GM12878 (cell line): Measurements from ENCODE around the gene UNCX. TPM values are rescaled to one million over a fixed set of nuclear protein-coding genes. Genes with fewer than 3 reads are reported as not detected.

Experiments used
- ATAC-seq: fragments of 200-7000 bp; cut with Tn5 transposase; 3 replicates; pipeline ENCODE4 v1.9.1; 2020; ENCODE audit warnings: mild to moderate bottlenecking, moderate library complexity
- BruUV-seq: library from RNA; stranded (reverse); fragments of 400-500 nt; replicated peaks from 2 replicates; lab custom pipeline; 2021; lab: Mats Ljungman, UMichigan
- CTCF ChIA-PET: fragments of 300-600 bp; sonication (Branson Sonifier 250); formaldehyde crosslinking; extraction: SDS; loops from one replicate; lab custom pipeline; 2021; ENCODE audit warnings: inconsistent platforms; lab: Yijun Ruan, JAX
- POLR2A ChIA-PET: fragments of 350-600 bp; formaldehyde crosslinking; extraction: SDS; loops from one replicate; lab custom pipeline; 2021; ENCODE audit warnings: inconsistent platforms; lab: Charles Lee
- RAD21 ChIA-PET: fragments of 300-600 bp; sonication (Branson Sonifier 250); formaldehyde crosslinking; loops from one replicate; lab custom pipeline; 2023; ENCODE audit warnings: antibody characterized with exemption; ENCODE audit not compliant: unreplicated experiment; lab: Charles Lee
- SMC1A ChIA-PET: fragments of 300-600 bp; sonication (Branson Sonifier 250); formaldehyde crosslinking; loops from one replicate; lab custom pipeline; 2023; ENCODE audit not compliant: unreplicated experiment, uncharacterized antibody; lab: Charles Lee
- DNase-seq: peaks from one replicate; pipeline ENCODE4 v3.0.0-alpha.2; 2011; ENCODE audit warnings: low read depth, low spot score
- FAIRE-seq: peaks from 3 replicates; lab custom pipeline; 2011; peaks lifted over from hg19 to GRCh38; lab: Jason Lieb, UNC
- H2AFZ ChIP-seq: 2 replicates; pipeline ENCODE4 v1.6.0; 2011; ENCODE audit warnings: low read depth, low read length, control low read depth; ENCODE audit not compliant: control insufficient read depth
- H3K27ac ChIP-seq: 2 replicates; pipeline ENCODE4 v1.5.1; 2011; ENCODE audit warnings: control low read depth; ENCODE audit not compliant: control insufficient read depth, insufficient read depth
- H3K27me3 ChIP-seq, 2 experiments: replicated peaks in 1 of 2; 2 replicates each; pipeline versions ENCODE4 v1.6.0 to v1.6.1; 2011; ENCODE audit warnings: low read length in 1 of 2; ENCODE audit not compliant: control insufficient read depth in 2 of 2, insufficient read depth in 2 of 2
- H3K36me3 ChIP-seq, 2 experiments: 2 replicates each; pipeline ENCODE4 v1.5.1; 2011; ENCODE audit warnings: low read length in 1 of 2; ENCODE audit not compliant: control insufficient read depth in 2 of 2, insufficient read depth in 2 of 2
- H3K4me1 ChIP-seq: 2 replicates; pipeline ENCODE4 v1.6.1; 2011; ENCODE audit warnings: mild to moderate bottlenecking, low read length, moderate library complexity, mixed read lengths; ENCODE audit not compliant: control insufficient read depth, insufficient read depth
- H3K4me2 ChIP-seq: 2 replicates; pipeline ENCODE4 v1.6.0; 2011; ENCODE audit warnings: control low read depth; ENCODE audit not compliant: control insufficient read depth, insufficient read depth
- H3K4me3 ChIP-seq: fragments of 200-600 bp; sonication (generic); 2 replicates; pipeline ENCODE4 v1.5.1; 2016
- H3K79me2 ChIP-seq: 2 replicates; pipeline ENCODE4 v1.6.0; 2011; ENCODE audit warnings: low read length; ENCODE audit not compliant: control insufficient read depth, insufficient read depth
- H3K9ac ChIP-seq: 2 replicates; pipeline ENCODE4 v1.8.0; 2011; ENCODE audit warnings: low read length, control low read depth, mixed read lengths; ENCODE audit not compliant: control insufficient read depth, insufficient read depth
- H3K9me3 ChIP-seq: replicated peaks from 3 replicates; pipeline ENCODE4 v1.5.1; 2011; ENCODE audit warnings: mild to moderate bottlenecking, low read length; ENCODE audit not compliant: control insufficient read depth, insufficient read depth
- H4K20me1 ChIP-seq: 2 replicates; pipeline ENCODE4 v1.6.0; 2011; ENCODE audit not compliant: control insufficient read depth, insufficient read depth
- ATF2 ChIP-seq: IDR thresholded peaks from 2 replicates; pipeline ENCODE4 v1.6.1; 2012; ENCODE audit warnings: low read length, inconsistent platforms
- CUX1 ChIP-seq: IDR thresholded peaks from 2 replicates; pipeline ENCODE4 v1.6.1; 2012; ENCODE audit warnings: improper control_type of control experiment, low read depth, low read length; ENCODE audit not compliant: insufficient replicate concordance
- MXI1 ChIP-seq: fragments of 150-350 bp; IDR thresholded peaks from 2 replicates; pipeline ENCODE4 v1.6.1; 2011; ENCODE audit warnings: low read depth, mild to moderate bottlenecking, inconsistent platforms, low read length, improper control_type of control experiment
- PAX5 ChIP-seq: IDR thresholded peaks from 2 replicates; pipeline ENCODE4 v1.6.1; 2011; ENCODE audit warnings: low read depth, low read length, borderline replicate concordance
- SKIL ChIP-seq: fragments of 450-650 bp; IDR thresholded peaks from 2 replicates; pipeline ENCODE4 v1.6.1; 2017; ENCODE audit warnings: mild to moderate bottlenecking, low read depth, inconsistent platforms; ENCODE audit not compliant: poor library complexity, severe bottlenecking
- STAT1 ChIP-seq: fragments of 450-650 bp; conservative IDR thresholded peaks from 2 replicates; pipeline ENCODE4 v1.6.1; 2014; ENCODE audit warnings: antibody characterized with exemption, mild to moderate bottlenecking
- USF1 ChIP-seq: IDR thresholded peaks from 2 replicates; pipeline ENCODE4 v1.6.1; 2011; ENCODE audit warnings: borderline replicate concordance, low read depth, mild to moderate bottlenecking, moderate library complexity, mixed read lengths, low read length; ENCODE audit not compliant: insufficient read depth; ENCODE audit errors: extremely low read length
- ZBTB4 ChIP-seq: fragments of 450-650 bp; formaldehyde crosslinking; IDR thresholded peaks from 2 replicates; pipeline ENCODE4 v1.4.0; 2022; ENCODE audit warnings: mild to moderate bottlenecking, moderate library complexity
- ZNF274 ChIP-seq: IDR thresholded peaks from one replicate; pipeline ENCODE4 v1.8.0; 2011; ENCODE audit not compliant: insufficient read length, insufficient read depth
- ZZZ3 ChIP-seq: IDR thresholded peaks from 2 replicates; pipeline ENCODE4 v1.6.1; 2011; ENCODE audit warnings: low read depth; ENCODE audit not compliant: control insufficient read depth, insufficient read length
- WGBS: methylation state at CpG from one replicate; pipeline ENCODE4 v1.1.6; 2016; ENCODE audit warnings: low lambda C conversion rate; ENCODE audit not compliant: insufficient replicate concordance, insufficient coverage; ENCODE audit errors: missing lambda C conversion rate; 5-methylcytosine and 5-hydroxymethylcytosine counted together
- in situ Hi-C: fragments of 300-500 bp; cut with MboI; formaldehyde crosslinking; loops from 9 replicates; pipeline ENCODE4 v1.14.3; 2018; ENCODE audit warnings: mixed read lengths
- intact Hi-C: fragments of 100-400 bp; cut with micrococcal nuclease; formaldehyde crosslinking; loops from one replicate; pipeline ENCODE4 v1.14.2; 2022; ENCODE audit not compliant: unreplicated experiment
- polyA plus RNA-seq, 11 experiments: library from polyadenylated mRNA; depleted of rRNA in 4 of 11; unstranded in 6 of 11; stranded (reverse) in 5 of 11; fragments of >200 nt; fragmentation: Nextera tagmentation in 4 of 11; fragmentation: Illumina TruSeq in 1 of 11; extraction: Ambion mirVana in 4 of 11; extraction: Trizol in 1 of 11; gene quantifications; 1 replicate in 1 of 11; 2 replicates in 10 of 11; pipeline versions ENCODE4 v1.2.1 to v1.2.3, GENCODE V29; 2011 to 2016; ENCODE audit warnings: inconsistent platforms in 2 of 11, missing spikeins in 2 of 11, low read depth in 1 of 11
- total RNA-seq, 4 experiments: library from RNA; depleted of rRNA in 3 of 4; stranded (reverse); fragments of >200 nt in 3 of 4; fragmentation: Illumina TruSeq in 1 of 4; extraction: Trizol in 1 of 4; gene quantifications; 2 replicates each; pipeline versions ENCODE4 v1.2.1 to v1.2.3, GENCODE V29; 2013 to 2021

UNCX gene
- total and polyA plus RNA-seq, 10 of the 15 experiments (the other 5 are each of a cell fraction or from before 2014, with no cell fraction given) = not detected

GRCh38 chr7:1268866-1269265 lies 36.2 kb downstream of the UNCX start:
- no peak for DNase-seq
- SMC1A ChIA-PET = no interaction called here
- BruUV-seq = no TSS peak
- intact Hi-C loops = no loop called here
- ATAC-seq = no peak
- in situ Hi-C loops = no loop called here
- Histone ChIP-seq H3K27ac (no peak overlapping the region), H3K4me2 (no peak overlapping the region), H3K36me3 (no peaks in the 10 kb centered on the region), H3K27me3 (no peaks in the 10 kb centered on the region), H4K20me1 (no peaks in the 10 kb centered on the region), H3K9me3 (peaks cover 2% of the 10 kb centered on the region; the same call in 2 of the 3 replicates), H2AFZ (no peak overlapping the region), H3K9ac (no peak overlapping the region), H3K4me1 (no peaks in the 10 kb centered on the region), H3K4me3 (no peak overlapping the region), H3K79me2 (no peaks in the 10 kb centered on the region)
- POLR2A ChIA-PET = no interaction called here
- CTCF ChIA-PET = interaction anchor here (0.8 kb wide), 1 partner anchor 68 kb away, joined by 4 read pairs; no protein-coding TSS in a partner anchor
- no peak for FAIRE-seq
- RAD21 ChIA-PET = no interaction called here
- 51% methylated on average over 14 of the region's 14 CpGs for WGBS
- TF ChIP-seq PAX5 = no peak
- TF ChIP-seq MXI1 = no peak
- no peak for TF ChIP-seq ZNF274
- TF ChIP-seq ZZZ3 = no peak
- no peak for TF ChIP-seq ZBTB4
- no peak for TF ChIP-seq SKIL
- no peak for TF ChIP-seq USF1
- TF ChIP-seq STAT1 = no peak
- no peak for TF ChIP-seq ATF2
- no peak for TF ChIP-seq CUX1
